HG03064 (cell line): ENCODE results near the gene MEIS3.
"Not testable (repeated sequence)": the region's sequence is repeated elsewhere in the genome, so short reads cannot be mapped to it uniquely, and the experiment has no call there.

ENCODE experiments used
- ATAC-seq: cut with Tn5 transposase; IDR thresholded peaks from one replicate; pipeline ENCODE4 v1.9.1; 2021; ENCODE audit warnings: low read depth; ENCODE audit not compliant: unreplicated experiment

The MEIS3 gene

GRCh38 chr19:47389150-47389556 lies 30.2 kb downstream of the MEIS3 start:
- ATAC-seq, result no peak

DNA sequence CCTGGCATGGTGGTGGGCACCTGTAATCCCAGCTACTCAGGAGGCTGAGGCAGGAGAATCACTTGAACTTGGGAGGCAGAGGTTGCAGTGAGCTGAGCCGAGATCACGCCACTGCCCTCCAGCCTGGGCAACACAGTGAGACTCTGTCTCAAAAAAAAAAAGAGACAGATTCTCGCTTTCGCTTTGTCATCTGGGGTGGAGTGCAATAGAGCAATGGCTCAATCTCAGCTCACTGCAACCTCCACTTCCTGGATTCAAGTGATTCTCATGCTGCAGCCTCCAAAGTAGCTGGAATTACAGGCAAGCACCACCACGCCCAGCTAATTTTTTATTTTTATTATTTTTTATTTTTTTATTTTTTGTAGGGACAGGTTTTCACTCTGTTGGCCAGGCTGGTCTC lies 30.6 kb downstream of the MEIS3 start:
- not testable (repeated sequence) for ATAC-seq

DNA sequence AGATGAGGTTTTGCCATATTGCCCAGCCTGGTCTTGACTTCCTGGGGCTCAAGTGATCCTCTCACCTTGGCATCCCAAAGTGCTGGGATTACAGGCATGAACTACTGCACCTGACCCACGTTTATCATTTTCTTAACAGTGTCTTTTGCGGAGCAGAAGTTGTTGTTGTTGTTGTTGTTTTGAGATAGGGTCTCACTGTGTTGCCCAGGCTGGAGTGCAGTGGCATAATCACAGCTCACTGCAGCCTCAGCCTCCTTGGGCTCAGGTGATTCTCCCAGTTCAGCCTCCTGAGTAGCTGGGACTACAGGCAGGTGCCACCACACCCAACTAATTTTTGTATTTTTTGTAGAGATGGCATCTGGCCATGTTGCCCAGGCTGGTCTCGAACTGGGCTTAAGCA lies 31.7 kb downstream of the MEIS3 start:
- not testable (repeated sequence) for ATAC-seq

DNA sequence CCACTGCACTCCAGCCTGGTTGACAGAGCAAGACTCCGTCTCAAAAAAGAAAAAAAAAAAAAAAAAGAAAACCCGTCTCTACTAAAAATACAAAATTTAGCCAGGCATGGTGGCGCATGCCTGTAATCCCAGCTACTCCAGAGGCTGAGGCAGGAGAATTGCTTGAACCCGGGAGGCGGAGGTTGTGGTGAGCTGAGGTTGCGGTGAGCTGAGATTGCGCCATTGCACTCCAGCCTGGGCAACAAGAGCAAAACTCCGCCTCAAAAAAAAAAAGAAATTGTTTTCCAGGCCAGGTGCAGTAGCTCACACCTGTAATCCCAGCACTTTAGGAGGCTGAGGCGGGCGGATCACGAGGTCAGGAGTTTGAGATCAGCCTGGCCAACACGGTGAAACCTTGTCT lies 32.7 kb downstream of the MEIS3 start:
- ATAC-seq, result not testable (repeated sequence)

GRCh38 chr19:47384533-47384932 lies 34.8 kb downstream of the MEIS3 start:
- ATAC-seq, result not testable (repeated sequence)

GRCh38 chr19:47383890-47384289 lies 35.4 kb downstream of the MEIS3 start:
- ATAC-seq, result not testable (repeated sequence)

DNA sequence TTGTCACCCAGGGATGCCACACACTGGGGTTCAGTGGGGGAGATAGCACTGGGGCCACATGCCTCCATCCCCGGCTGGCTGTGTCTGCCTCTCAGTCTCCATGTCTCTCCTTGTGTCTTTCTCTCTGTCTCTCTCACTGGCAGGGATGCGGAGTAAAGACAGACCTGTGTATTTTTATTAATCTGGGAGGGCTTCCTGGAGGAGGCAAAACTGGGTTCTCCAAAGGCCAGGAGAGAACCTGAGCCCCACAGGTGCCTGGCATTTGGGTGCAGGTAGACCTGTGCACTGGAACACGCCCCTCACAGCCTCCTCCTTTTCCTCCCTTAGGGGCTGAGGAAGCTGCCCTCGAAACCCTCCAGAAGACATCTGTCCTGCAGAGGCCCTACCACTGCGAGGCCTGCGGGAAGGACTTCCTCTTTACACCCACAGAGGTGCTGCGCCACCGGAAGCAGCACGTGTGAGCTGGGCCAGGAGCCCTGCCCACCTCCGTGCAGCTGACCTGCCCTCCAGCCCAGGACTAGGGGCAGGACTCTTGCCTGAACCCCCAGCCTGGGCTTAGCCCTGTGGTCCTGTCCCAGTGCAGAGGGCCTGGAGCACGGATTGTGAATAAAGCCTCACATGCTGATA lies 37.6 kb downstream of the MEIS3 start:
- ATAC-seq, result no peak

- ATAC-seq, result no peak
Observed at GRCh38 chr19:47381121-47381520, 38.2 kb downstream of the MEIS3 start.

DNA sequence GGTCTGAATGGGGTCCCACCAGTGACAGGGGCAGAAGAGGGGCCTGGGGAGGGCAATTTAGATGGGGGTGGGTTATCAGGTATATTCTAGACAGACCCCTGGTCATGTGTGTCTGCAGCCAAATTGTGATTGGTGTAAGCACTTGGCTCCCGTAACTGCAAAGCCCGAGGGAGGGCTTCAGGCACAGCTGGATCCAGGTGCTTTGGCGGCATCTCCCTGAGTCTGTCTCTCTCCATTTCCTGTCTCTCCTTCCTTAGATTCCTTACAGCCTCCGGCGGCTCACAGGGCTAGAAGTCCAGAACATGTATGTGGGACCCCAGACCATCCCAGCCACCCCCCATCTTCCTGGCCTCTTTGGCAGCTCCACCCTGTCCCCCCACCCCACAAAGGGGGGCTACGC lies 38.8 kb downstream of the MEIS3 start:
- ATAC-seq, result no peak

DNA sequence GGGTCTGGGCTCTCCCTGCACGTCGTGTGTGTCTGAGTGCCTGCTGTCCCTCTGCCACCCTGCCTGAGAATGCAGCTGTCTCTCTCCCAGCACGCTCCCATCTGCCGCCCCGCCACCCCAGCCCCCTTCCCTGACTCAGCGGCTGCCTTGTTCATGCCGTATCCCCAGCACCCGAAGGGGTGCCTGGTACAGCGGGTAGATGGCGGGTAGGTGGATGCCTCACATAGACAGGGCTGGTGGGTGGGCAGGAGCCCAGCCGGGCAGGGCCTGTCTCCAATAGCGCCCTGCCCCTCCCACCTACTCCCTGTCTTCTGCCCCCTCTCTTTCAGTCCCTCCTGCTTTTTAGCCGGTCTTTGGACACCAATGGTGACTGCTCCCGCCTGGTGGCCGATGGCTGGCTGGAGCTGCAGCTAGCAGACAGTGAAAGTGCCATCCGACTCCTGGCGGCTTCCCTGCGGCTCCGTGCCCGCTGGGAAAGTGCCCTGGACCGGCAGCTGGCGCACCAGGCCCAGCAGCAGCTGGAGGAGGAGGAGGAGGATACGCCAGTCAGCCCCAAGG lies 39.9 kb downstream of the MEIS3 start:
- no peak for ATAC-seq

GRCh38 chr19:47378246-47378645 lies 41.1 kb downstream of the MEIS3 start:
- ATAC-seq, result no peak

DNA sequence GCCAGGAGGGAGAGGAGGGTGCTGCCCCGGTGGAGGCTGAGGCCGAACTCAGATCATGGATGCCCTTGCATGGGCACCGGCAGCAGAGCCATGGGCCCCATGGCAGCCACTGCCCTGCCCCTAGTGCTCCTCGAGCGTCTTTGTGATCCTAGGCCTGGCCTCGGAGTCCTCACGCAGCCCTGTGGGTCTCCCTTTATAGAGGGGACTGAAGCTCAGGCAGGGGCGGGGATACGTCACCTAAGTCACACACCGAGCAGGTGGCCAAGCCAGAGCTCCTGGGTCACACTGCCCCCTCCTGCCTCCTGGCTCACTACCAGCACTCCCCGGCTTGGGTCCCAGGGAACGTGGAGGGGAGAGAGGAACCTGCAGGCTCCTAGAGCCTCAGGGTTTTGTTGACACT lies 41.5 kb downstream of the MEIS3 start:
- ATAC-seq, result no peak

- ATAC-seq, result no peak
Observed at GRCh38 chr19:47377208-47377701, 42.1 kb downstream of the MEIS3 start.

- ATAC-seq, result no peak
Observed at GRCh38 chr19:47376589-47377144, 42.7 kb downstream of the MEIS3 start.

- ATAC-seq, result no peak
Observed at GRCh38 chr19:47375694-47376588, 43.4 kb downstream of the MEIS3 start.

- ATAC-seq, result no peak
Observed at GRCh38 chr19:47374876-47375693, 44.2 kb downstream of the MEIS3 start.

DNA sequence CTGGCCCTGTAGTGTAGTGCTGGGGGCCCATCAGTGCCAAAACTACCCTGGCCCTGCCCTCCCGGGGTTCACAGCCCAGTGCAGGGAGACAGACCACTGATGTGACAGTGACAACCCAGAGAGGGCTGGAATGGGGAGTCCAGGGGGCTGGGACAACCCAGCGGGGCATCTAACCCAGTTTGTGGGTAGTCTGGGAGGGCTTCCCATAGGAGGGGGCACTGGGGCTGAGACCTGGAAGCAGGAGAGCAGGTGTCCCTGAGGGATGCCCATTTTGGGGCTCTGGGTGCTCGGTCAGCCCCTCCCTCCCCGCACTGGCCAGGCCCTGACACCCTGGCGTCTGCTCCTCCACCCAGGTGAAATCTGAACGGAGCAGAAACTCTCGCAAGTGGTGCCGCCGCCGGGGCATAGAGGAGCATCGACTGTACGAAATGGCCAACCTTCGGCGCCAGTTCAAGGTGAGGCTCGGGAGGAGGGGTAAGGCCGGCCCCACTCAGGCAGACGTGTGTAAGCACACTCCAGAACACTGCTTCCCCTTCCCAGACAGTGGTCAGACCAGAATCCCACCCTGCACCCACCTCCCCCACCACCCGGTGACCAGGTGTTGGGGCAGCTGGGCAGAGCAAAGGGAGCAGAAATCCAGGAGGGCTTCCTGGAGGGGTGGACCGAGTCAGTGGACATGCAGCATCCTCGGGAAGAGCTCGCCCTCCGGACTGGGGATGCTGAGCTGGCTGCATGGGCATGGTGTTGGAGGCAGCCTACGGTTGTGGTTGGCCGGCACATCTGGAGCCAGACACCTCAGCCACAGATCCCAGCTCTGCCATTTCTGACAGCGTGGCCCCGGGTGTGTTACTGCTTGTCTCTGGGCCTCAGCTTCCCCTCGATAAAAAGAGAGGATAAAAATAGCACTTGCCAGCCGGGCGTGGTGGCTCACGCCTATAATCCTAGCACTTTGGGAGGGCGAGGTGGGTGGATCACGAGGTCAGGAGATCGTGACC lies 45.8 kb downstream of the MEIS3 start:
- no peak for ATAC-seq

DNA sequence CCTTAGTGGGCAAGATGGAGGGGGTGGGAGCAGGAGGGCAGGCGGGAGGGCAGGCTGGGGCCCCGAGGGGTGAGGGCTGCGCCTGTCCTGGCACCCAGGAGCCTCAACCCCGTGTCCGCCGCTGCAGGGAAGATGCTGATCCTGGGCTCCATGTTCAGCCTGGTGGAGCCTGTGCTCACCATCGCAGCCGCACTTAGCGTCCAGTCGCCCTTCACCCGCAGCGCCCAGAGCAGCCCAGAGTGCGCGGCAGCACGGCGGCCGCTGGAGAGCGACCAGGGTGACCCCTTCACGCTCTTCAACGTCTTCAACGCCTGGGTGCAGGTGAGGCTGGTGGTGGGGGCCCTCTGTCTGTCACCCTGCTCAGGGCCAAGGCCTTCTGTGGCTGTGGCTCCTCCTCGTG lies 46.7 kb downstream of the MEIS3 start:
- no peak for ATAC-seq

DNA sequence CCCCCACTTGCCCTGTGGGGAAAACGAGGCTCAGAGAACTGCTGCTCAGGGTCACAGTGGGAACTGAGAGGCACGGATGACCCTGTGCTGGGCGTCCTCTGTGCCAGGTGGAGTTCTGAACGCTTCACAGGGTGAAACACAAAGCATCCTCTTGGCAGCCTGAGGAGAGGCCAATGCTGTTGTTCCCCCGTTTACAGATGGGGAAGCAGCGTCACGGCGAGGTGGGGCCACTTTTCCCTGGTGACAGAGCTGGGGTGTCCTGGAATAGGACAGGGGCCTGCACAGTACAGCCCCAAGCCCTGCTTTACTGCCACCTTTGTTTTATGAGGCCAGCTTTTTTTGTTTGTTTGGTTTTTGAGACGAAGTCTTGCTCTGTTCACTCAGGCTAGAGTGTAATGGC lies 48.1 kb downstream of the MEIS3 start:
- ATAC-seq, result no peak
